Peyer's patch (tissue), 4 donors: ENCODE results near the gene ZNF784.

Experiments
- CTCF ChIP-seq, 6 experiments: fragments of 450-650 bp in 4 of 6; fragments of 200-600 bp in 2 of 6; sonication (generic) in 1 of 6; IDR thresholded peaks; one replicate each; pipeline ENCODE4 v1.5.1; 2017 to 2019; ENCODE audit warnings: antibody characterized with exemption in 6 of 6, mild to moderate bottlenecking in 3 of 6, moderate library complexity in 1 of 6
- POLR2A ChIP-seq, 2 donors: fragments of 450-650 bp; IDR thresholded peaks; one replicate each; pipeline ENCODE4 v1.5.1; 2017; ENCODE audit warnings: antibody characterized with exemption in 2 of 2, mild to moderate bottlenecking in 2 of 2, moderate library complexity in 2 of 2

DNA sequence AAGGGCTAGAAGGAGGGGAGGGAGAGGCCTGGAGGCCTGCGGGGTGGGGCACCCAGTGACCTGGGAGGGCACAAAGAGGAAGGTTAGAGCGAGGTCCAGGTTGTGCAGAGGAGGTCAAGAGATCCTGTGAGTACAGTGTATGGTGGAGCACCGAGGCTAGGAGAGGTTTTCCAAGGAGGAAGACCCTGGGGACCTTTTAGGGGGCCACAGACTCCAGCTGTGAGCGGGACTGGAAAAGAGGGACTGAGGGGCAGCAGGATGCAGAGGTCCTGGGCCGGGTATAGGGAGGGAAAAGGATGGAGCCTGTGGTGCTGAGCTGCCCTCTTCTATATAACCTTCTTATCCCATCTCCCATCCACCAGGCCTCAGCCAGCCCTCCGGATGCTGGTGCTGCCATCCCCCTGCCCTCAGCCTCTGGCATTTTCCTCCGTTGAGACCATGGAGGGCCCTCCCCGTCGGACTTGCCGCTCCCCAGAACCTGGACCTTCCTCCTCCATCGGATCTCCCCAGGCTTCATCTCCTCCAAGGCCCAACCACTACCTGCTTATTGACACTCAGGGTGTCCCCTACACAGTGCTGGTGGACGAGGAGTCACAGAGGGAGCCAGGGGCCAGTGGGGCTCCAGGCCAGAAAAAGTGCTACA, 19.9 kb upstream of the ZNF784 start:
- TF ChIP-seq POLR2A (IDR thresholded peaks at IDR 0.05): no peak
- TF ChIP-seq CTCF (IDR thresholded peaks at IDR 0.05): no peak
